ENCODE data around the gene ZC3H18. TPM values are rescaled to one million over a fixed set of nuclear protein-coding genes. Genes with fewer than 3 reads are reported as not detected.
"Not testable (repeated sequence)": the region's sequence is repeated elsewhere in the genome, so short reads cannot be mapped to it uniquely, and the experiment has no call there.

The ZC3H18 gene
- total RNA-seq, 1 experiment from 2014 or later = 76.4 TPM

DNA sequence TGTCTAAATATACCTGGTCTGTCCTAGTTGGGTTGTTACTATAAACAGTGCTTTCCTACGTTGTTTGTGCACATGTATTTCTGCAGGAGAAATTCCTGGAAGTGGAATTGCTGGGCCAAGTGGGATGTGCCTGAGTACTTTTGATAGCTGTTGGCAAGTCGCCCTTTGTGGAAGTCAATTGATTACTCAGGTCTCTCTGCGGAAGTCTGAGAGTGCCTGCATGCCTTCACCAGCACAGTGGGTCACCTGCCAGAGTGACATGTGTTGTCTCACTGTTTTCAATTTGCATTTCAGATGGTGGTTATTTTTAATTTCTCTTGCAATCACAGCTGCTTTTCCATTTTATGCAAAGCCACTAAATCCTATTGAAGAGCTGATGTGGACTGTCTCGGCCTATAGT is 94.9 kb downstream of the ZC3H18 start:
- intact Hi-C loops (cut with micrococcal nuclease; ENCODE audit: unreplicated experiment) = no loop called here
- Histone ChIP-seq H3K9me3 (ENCODE audit: insufficient read depth, low read depth) (no peaks in the 10 kb centered on the region), H3K4me1 (replicated peaks; ENCODE audit: insufficient read depth) (peaks cover 9% of the 10 kb centered on the region), H4K20me1 (ENCODE audit: insufficient read depth) (no peaks in the 10 kb centered on the region; the same call in 1 of the 2 replicates), H3K27me3 (ENCODE audit: insufficient read depth, low read depth) (no peaks in the 10 kb centered on the region), H3K27ac (no peak overlapping the region), H3K4me2 (no peak overlapping the region), H2AFZ (no peak overlapping the region), H3K9me2 (ENCODE audit: insufficient read depth) (no peaks in the 10 kb centered on the region), H3F3A (ENCODE audit: insufficient read depth, low read depth) (peaks cover 19% of the 10 kb centered on the region; the same call in 1 of the 2 replicates), H3K79me2 (ENCODE audit: low read depth) (peaks cover 20% of the 10 kb centered on the region), H3K4me3 (no peak overlapping the region), H3K36me3 (ENCODE audit: low read depth) (no peaks in the 10 kb centered on the region)
- ChIA-PET POLR2A (ENCODE audit: unreplicated experiment) (no interaction called here), CTCF (interaction anchor here (0.7 kb wide), 1 partner anchor 22 kb away, joined by 8 read pairs; no protein-coding TSS in a partner anchor)
- TF ChIP-seq EZH2 (IDR thresholded peaks at IDR 0.05; ENCODE audit: low read depth) = no peak
- TF ChIP-seq, protein P1, sequence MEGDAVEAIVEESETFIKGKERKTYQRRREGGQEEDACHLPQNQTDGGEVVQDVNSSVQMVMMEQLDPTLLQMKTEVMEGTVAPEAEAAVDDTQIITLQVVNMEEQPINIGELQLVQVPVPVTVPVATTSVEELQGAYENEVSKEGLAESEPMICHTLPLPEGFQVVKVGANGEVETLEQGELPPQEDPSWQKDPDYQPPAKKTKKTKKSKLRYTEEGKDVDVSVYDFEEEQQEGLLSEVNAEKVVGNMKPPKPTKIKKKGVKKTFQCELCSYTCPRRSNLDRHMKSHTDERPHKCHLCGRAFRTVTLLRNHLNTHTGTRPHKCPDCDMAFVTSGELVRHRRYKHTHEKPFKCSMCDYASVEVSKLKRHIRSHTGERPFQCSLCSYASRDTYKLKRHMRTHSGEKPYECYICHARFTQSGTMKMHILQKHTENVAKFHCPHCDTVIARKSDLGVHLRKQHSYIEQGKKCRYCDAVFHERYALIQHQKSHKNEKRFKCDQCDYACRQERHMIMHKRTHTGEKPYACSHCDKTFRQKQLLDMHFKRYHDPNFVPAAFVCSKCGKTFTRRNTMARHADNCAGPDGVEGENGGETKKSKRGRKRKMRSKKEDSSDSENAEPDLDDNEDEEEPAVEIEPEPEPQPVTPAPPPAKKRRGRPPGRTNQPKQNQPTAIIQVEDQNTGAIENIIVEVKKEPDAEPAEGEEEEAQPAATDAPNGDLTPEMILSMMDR (conservative IDR thresholded peaks at IDR 0.05) = no peak
- DNase-seq = no peak
- no TSS peak for BruUV-seq (replicated peaks)

GRCh38 chr16:88665570-88665969 is 95.4 kb downstream of the ZC3H18 start:
- BruUV-seq (replicated peaks) = no TSS peak
- Histone ChIP-seq H3F3A (ENCODE audit: insufficient read depth, low read depth) (peaks cover 19% of the 10 kb centered on the region; the same call in 1 of the 2 replicates), H3K4me1 (replicated peaks; ENCODE audit: insufficient read depth) (peaks cover 9% of the 10 kb centered on the region), H3K27me3 (ENCODE audit: insufficient read depth, low read depth) (no peaks in the 10 kb centered on the region), H4K20me1 (ENCODE audit: insufficient read depth) (no peaks in the 10 kb centered on the region), H3K9me3 (ENCODE audit: insufficient read depth, low read depth) (no peaks in the 10 kb centered on the region), H3K79me2 (ENCODE audit: low read depth) (peaks cover 17% of the 10 kb centered on the region), H3K9me2 (ENCODE audit: insufficient read depth) (no peaks in the 10 kb centered on the region), H3K4me3 (no peak overlapping the region), H3K4me2 (no peak overlapping the region), H3K36me3 (ENCODE audit: low read depth) (no peaks in the 10 kb centered on the region), H2AFZ (no peak overlapping the region), H3K27ac (no peak overlapping the region)
- DNase-seq = no peak
- POLR2A ChIA-PET (ENCODE audit: unreplicated experiment) = no interaction called here
- intact Hi-C loops (cut with micrococcal nuclease; ENCODE audit: unreplicated experiment) = no loop called here
- CTCF ChIA-PET = no interaction called here
- TF ChIP-seq EZH2 (IDR thresholded peaks at IDR 0.05; ENCODE audit: low read depth) = no peak
- TF ChIP-seq, protein P1 (conservative IDR thresholded peaks at IDR 0.05) = no peak

GRCh38 chr16:88667461-88667860 is 97.3 kb downstream of the ZC3H18 start:
- H3K9me2 ChIP-seq (ENCODE audit: insufficient read depth) = no peaks in the 10 kb centered on the region
- no peaks in the 10 kb centered on the region for H3K36me3 ChIP-seq (ENCODE audit: low read depth)
- H3K4me1 ChIP-seq (replicated peaks; ENCODE audit: insufficient read depth) = no peaks in the 10 kb centered on the region; the same call in 1 of the 2 replicates
- peaks cover 9% of the 10 kb centered on the region; the same call in 1 of the 2 replicates for H3F3A ChIP-seq (ENCODE audit: insufficient read depth, low read depth)
- no peak overlapping the region for H2AFZ ChIP-seq
- CTCF ChIA-PET = no interaction called here
- no peak overlapping the region for H3K4me3 ChIP-seq
- no peak overlapping the region for H3K27ac ChIP-seq
- intact Hi-C loops (cut with micrococcal nuclease; ENCODE audit: unreplicated experiment) = no loop called here
- no TSS peak for BruUV-seq (replicated peaks)
- H3K9me3 ChIP-seq (ENCODE audit: insufficient read depth, low read depth) = no peaks in the 10 kb centered on the region
- H3K27me3 ChIP-seq (ENCODE audit: insufficient read depth, low read depth) = no peaks in the 10 kb centered on the region
- H4K20me1 ChIP-seq (ENCODE audit: insufficient read depth) = no peaks in the 10 kb centered on the region
- POLR2A ChIA-PET (ENCODE audit: unreplicated experiment) = no interaction called here
- TF ChIP-seq, protein P1 (conservative IDR thresholded peaks at IDR 0.05) = no peak
- TF ChIP-seq EZH2 (IDR thresholded peaks at IDR 0.05; ENCODE audit: low read depth) = no peak
- peaks cover 4% of the 10 kb centered on the region for H3K79me2 ChIP-seq (ENCODE audit: low read depth)
- H3K4me2 ChIP-seq = no peak overlapping the region
- no peak for DNase-seq

- H3K27me3 ChIP-seq (ENCODE audit: insufficient read depth, low read depth); CTCF ChIA-PET; POLR2A ChIA-PET (ENCODE audit: unreplicated experiment): not testable (repeated sequence)
Measured at GRCh38 chr16:88669493-88669892, 99.3 kb downstream of the ZC3H18 start.

More at GRCh38 chr16:88669493-88669892, 99.3 kb downstream of the ZC3H18 start:
- H3K4me1 ChIP-seq (replicated peaks; ENCODE audit: insufficient read depth); DNase-seq; H3K9me3 ChIP-seq (ENCODE audit: insufficient read depth, low read depth); BruUV-seq (replicated peaks); H3K4me3 ChIP-seq; H3K4me2 ChIP-seq; H3K36me3 ChIP-seq (ENCODE audit: low read depth); intact Hi-C loops (cut with micrococcal nuclease; ENCODE audit: unreplicated experiment); H3K9me2 ChIP-seq (ENCODE audit: insufficient read depth); H3K79me2 ChIP-seq (ENCODE audit: low read depth); H2AFZ ChIP-seq; H3K27ac ChIP-seq; H4K20me1 ChIP-seq (ENCODE audit: insufficient read depth): not testable (repeated sequence)
- peaks cover 11% of the 10 kb centered on the region; the same call in 1 of the 2 replicates for H3F3A ChIP-seq (ENCODE audit: insufficient read depth, low read depth)
